ENCODE results near the gene FAM117A.
A peak's percentile ranks its signal among the peaks of the same experiment; 100 is the strongest.

Gene FAM117A

GRCh38 chr17:49763735-49764558 is at the start of gene FAM117A:
TSS of gene FAM117A (minus strand) at chr17:49764131. CDS start at chr17:49764087, 44 bp downstream.
- DNase-seq (ENCODE audit: low spot score) = peak; percentile 99

- no peak for DNase-seq (ENCODE audit: low spot score)
Observed at GRCh38 chr17:49809056-49809455, 45.1 kb upstream of the FAM117A start.

GRCh38 chr17:49798738-49799137 is 34.8 kb upstream of the FAM117A start:
- DNase-seq (ENCODE audit: low spot score) = no peak

- no peak for DNase-seq (ENCODE audit: low spot score)
Observed at GRCh38 chr17:49798182-49798581, 34.3 kb upstream of the FAM117A start.

- DNase-seq (ENCODE audit: low spot score) = no peak
Observed at GRCh38 chr17:49795372-49795771, 31.4 kb upstream of the FAM117A start.

GRCh38 chr17:49793309-49793708 is 29.4 kb upstream of the FAM117A start:
- DNase-seq (ENCODE audit: low spot score) = no peak

GRCh38 chr17:49789243-49789578 is 25.3 kb upstream of the FAM117A start:
- no peak for DNase-seq (ENCODE audit: low spot score)

- peak; percentile 99 for DNase-seq (ENCODE audit: low spot score)
Observed at GRCh38 chr17:49788478-49789242, 24.7 kb upstream of the FAM117A start, which contains the start of gene KAT7. TSS of gene KAT7 (plus strand) at chr17:49788681. CDS start at chr17:49788835, 154 bp downstream.

GRCh38 chr17:49787884-49788477 is 24.1 kb upstream of the FAM117A start:
- peak; percentile 15 for DNase-seq (ENCODE audit: low spot score)

- no peak for DNase-seq (ENCODE audit: low spot score)
Observed at GRCh38 chr17:49784636-49785035, 20.7 kb upstream of the FAM117A start.

- no peak for DNase-seq (ENCODE audit: low spot score)
Observed at GRCh38 chr17:49783791-49784190, 19.9 kb upstream of the FAM117A start.

GRCh38 chr17:49783071-49783715 is 19.3 kb upstream of the FAM117A start:
- DNase-seq (ENCODE audit: low spot score) = no peak

GRCh38 chr17:49779739-49780231 is 15.9 kb upstream of the FAM117A start:
- peak; percentile 47 for DNase-seq (ENCODE audit: low spot score)

GRCh38 chr17:49779156-49779738 is 15.3 kb upstream of the FAM117A start:
- DNase-seq (ENCODE audit: low spot score) = no peak

GRCh38 chr17:49777563-49777962 is 13.6 kb upstream of the FAM117A start:
- no peak for DNase-seq (ENCODE audit: low spot score)

- no peak for DNase-seq (ENCODE audit: low spot score)
Observed at GRCh38 chr17:49776551-49777300, 12.8 kb upstream of the FAM117A start.

GRCh38 chr17:49775546-49776260 is 11.8 kb upstream of the FAM117A start:
- DNase-seq (ENCODE audit: low spot score) = no peak

GRCh38 chr17:49766918-49767530 is 3.1 kb upstream of the FAM117A start:
- no peak for DNase-seq (ENCODE audit: low spot score)

- DNase-seq (ENCODE audit: low spot score) = no peak
Observed at GRCh38 chr17:49764559-49765180, 739 bp upstream of the FAM117A start.

Measured in activated CD4-positive, alpha-beta T cell treated with anti-CD3 and anti-CD28 coated beads, Interleukin-2, Interleukin-4, amounts not matched to agents 100 ng/mL and 50 ng/mL, durations not matched to agents 16 hours and 8 hours (primary cell).